Upper lobe of right lung (tissue), 1 donor: ENCODE results near the gene MEOX2. TPM values are rescaled to one million over a fixed set of nuclear protein-coding genes. Genes with fewer than 3 reads are reported as not detected.

Source experiments
- ATAC-seq: fragments of 200-7000 bp; cut with Tn5 transposase; one replicate; pipeline ENCODE4 v1.9.1; 2020; ENCODE audit warnings: mild to moderate bottlenecking, moderate library complexity
- DNase-seq: peaks from one replicate; pipeline ENCODE4 v3.0.0-alpha.2; 2020
- H3K27ac ChIP-seq: fragments of 200-600 bp; one replicate; pipeline ENCODE4 v1.8.0; 2022
- H3K27me3 ChIP-seq: fragments of 200-600 bp; one replicate; pipeline ENCODE4 v1.8.0; 2022; ENCODE audit warnings: mild to moderate bottlenecking
- H3K36me3 ChIP-seq: fragments of 200-600 bp; one replicate; pipeline ENCODE4 v1.8.0; 2022
- H3K4me1 ChIP-seq: fragments of 200-600 bp; one replicate; pipeline ENCODE4 v1.8.0; 2022
- H3K4me3 ChIP-seq: fragments of 200-600 bp; one replicate; pipeline ENCODE4 v1.8.0; 2022; ENCODE audit warnings: mild to moderate bottlenecking
- H3K9me3 ChIP-seq: fragments of 200-600 bp; one replicate; pipeline ENCODE4 v1.8.0; 2022
- CTCF ChIP-seq: fragments of 200-600 bp; IDR thresholded peaks from one replicate; pipeline ENCODE4 v1.8.0; 2022; ENCODE audit warnings: antibody characterized with exemption
- intact Hi-C: fragments of 100-400 bp; cut with DNase I; formaldehyde crosslinking; loops from one replicate; pipeline ENCODE4 v1.11.0; 2022
- total RNA-seq: library from RNA; stranded (reverse); fragmentation: NEBNext Ultra II Directional; extraction: Animal tissue kit (Norgen Biotek cat#: 25700); gene quantifications from one replicate; pipeline ENCODE4 v1.2.1, GENCODE V29; 2021
- donor health status: DM: no; HTN: yes; CAD: no; lungs with severe emphysema.

The MEOX2 gene
- total RNA-seq, 1 donor from 2014 or later = 21.9 TPM

GRCh38 chr7:15584575-15584974, 101.9 kb downstream of the MEOX2 start:
- H3K27me3 ChIP-seq = no peaks in the 10 kb centered on the region
- peaks cover 6% of the 10 kb centered on the region for H3K9me3 ChIP-seq
- DNase-seq = no peak
- H3K4me3 ChIP-seq = no peak overlapping the region
- TF ChIP-seq CTCF = no peak
- no peaks in the 10 kb centered on the region for H3K4me1 ChIP-seq
- intact Hi-C loops = no loop called here
- ATAC-seq = no peak
- H3K27ac ChIP-seq = no peak overlapping the region
- no peaks in the 10 kb centered on the region for H3K36me3 ChIP-seq

DNA sequence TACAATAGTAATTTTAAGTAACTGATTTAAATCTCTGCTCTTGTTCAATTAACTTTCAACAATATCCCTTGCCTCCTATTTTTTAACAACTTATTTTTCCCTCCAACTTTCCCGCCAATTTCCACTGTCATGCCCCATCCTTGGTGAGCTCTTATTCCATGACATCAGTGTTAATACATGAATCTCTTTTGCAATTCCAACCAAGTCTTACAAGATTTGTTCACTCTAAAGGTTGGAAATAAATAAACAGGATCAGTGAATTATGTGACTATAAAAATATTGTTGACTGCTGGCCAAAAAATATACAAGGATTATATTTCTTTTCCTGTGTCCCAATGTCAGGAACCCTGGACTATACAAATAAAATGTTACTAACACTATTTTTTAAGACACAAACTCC, 103.7 kb downstream of the MEOX2 start:
- no peak for ATAC-seq
- Histone ChIP-seq H3K4me3 (no peak overlapping the region), H3K9me3 (peaks cover 6% of the 10 kb centered on the region), H3K27me3 (no peaks in the 10 kb centered on the region), H3K4me1 (no peaks in the 10 kb centered on the region), H3K36me3 (no peaks in the 10 kb centered on the region), H3K27ac (no peak overlapping the region)
- TF ChIP-seq CTCF = no peak
- no peak for DNase-seq
- intact Hi-C loops = no loop called here

DNA sequence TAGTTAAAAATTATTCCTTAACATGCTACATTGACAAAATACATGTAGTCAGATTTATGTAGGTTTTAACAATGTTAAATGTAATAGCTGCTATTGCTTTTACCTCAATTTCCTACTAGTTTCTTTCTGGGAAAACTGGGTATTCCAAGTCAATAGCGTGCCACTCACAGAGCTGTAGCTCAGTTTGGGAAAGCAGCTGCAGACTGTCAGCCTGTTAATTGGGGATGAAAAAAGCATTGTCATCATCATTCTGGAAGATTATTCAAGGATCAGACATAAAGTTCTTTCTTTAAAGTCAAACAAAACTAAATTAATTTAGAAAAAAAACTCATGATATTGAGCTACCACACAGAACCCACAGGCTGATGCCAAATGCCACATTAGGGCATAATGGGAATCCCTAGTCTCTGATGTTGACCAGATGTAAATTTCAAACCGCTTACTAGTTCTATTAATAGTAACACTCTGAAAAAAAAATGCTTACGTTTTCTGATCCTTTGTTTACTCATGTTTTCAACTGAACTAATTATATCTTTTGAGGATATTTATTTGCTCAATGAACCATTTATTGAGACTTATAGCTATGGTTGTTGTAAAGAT, 105.0 kb downstream of the MEOX2 start:
- no peak for TF ChIP-seq CTCF
- ATAC-seq (no peak), DNase-seq (no peak)
- Histone ChIP-seq H3K27me3 (no peaks in the 10 kb centered on the region), H3K4me3 (no peak overlapping the region), H3K36me3 (no peaks in the 10 kb centered on the region), H3K27ac (no peak overlapping the region), H3K4me1 (no peaks in the 10 kb centered on the region), H3K9me3 (peaks cover 6% of the 10 kb centered on the region)
- intact Hi-C loops = no loop called here

DNA sequence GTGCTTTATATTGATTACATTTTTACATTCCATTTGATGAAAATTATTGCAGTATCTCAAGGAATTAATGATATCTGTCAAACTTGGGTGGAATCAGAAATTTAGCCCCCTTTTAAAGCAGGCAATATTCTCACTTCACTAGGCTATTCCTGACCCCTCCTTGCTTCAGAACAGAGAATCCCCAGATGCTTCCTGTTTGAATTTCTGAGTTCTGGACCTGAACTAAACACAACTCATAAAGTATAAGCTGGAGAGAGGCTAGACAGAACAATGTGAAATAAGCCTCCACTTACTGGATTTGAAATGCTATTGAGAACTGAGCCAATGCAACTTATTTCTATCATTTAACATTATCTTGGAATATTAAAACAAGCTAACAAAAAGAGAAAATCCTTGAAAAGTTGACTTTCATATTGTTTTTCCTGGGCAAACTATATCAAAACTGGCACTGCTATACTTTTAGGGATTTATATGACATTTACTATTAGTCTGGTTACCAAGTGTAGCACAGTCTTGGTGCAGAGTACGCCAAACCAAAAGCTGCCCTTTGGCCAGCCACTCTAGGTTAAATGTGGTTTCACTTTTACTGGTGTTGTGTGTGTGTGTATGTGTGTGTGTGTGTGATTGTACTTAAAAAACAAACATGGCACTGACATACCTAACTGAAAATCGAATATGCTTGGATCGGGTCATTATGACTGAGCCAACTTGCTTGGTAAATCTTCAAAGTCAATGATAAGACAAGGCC, 105.7 kb downstream of the MEOX2 start:
- ATAC-seq = no peak

GRCh38 chr7:15577600-15577999, 108.9 kb downstream of the MEOX2 start:
- no peaks in the 10 kb centered on the region for H3K4me1 ChIP-seq
- no peaks in the 10 kb centered on the region for H3K27me3 ChIP-seq
- no peak for ATAC-seq
- H3K27ac ChIP-seq = no peak overlapping the region
- H3K9me3 ChIP-seq = no peaks in the 10 kb centered on the region
- no peak overlapping the region for H3K4me3 ChIP-seq
- DNase-seq = no peak
- intact Hi-C loops = no loop called here
- TF ChIP-seq CTCF = no peak
- H3K36me3 ChIP-seq = no peaks in the 10 kb centered on the region

More for the DNA sequence above, 105.7 kb downstream of the MEOX2 start:
- H3K9me3 ChIP-seq = peaks cover 6% of the 10 kb centered on the region
- TF ChIP-seq CTCF = no peak
- intact Hi-C loops = no loop called here
- no peak for DNase-seq
- no peak overlapping the region for H3K27ac ChIP-seq
- H3K4me3 ChIP-seq = no peak overlapping the region
- H3K4me1 ChIP-seq = no peaks in the 10 kb centered on the region
- no peaks in the 10 kb centered on the region for H3K27me3 ChIP-seq
- no peaks in the 10 kb centered on the region for H3K36me3 ChIP-seq
